ENCODE results near the gene TNRC6C. TPM values are rescaled to one million over a fixed set of nuclear protein-coding genes. Genes with fewer than 3 reads are reported as not detected.

The TNRC6C gene
- total RNA-seq, 4 donors from 2014 or later: 5.3 to 15.4 (median 6.8) TPM

DNA sequence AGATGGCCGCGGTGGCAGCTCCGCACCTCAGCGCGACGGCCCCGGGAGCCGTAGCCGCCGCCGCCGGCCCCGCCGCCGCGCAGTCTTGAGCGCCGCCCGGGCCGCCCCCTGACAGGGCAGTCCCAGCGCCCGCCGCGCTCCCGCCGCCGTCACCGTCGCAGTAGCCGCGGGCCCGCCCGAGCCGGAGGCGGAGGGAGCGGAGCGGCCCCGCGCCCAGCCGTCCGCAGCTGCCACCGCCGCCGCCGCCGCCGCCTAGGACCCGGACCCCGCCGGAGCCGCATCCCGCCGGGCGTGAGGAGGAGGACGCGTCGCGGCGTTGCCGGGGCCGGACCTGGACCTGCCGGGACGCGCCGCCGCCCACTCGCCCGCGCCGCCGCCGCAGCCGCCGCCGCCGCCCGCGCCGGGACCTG lies 218 bp downstream of the TNRC6C start:
- intact Hi-C loops (cut with DNase I; ENCODE audit: low total_unique reads): no loop called here
- DNase-seq (ENCODE audit: low spot score in 2 of 2): no peak
- WGBS, 2 donors: 0% methylated on average over 11 of the region's 79 CpGs; no CpG with 5 or more reads in 1 of the 2 donors

GRCh38 chr17:77959126-77959925 lies 823 bp downstream of the TNRC6C start:
- DNase-seq (ENCODE audit: low spot score in 2 of 2): peak in 1 of 2 donors; percentile 86
- intact Hi-C loops (cut with DNase I; ENCODE audit: low total_unique reads): no loop called here
- peak overlapping the region; percentile 46 for H3K4me3 ChIP-seq (ENCODE audit: low read depth, poor library complexity, severe bottlenecking)
- TF ChIP-seq CTCF (IDR thresholded peaks at IDR 0.05) (no peak), POLR2A (IDR thresholded peaks at IDR 0.05) (no peak)
- 1 to 2% methylated on average over 58 to 76 of the region's 92 CpGs for WGBS, 2 donors

More for the DNA sequence above, 218 bp downstream of the TNRC6C start:
- no peak for TF ChIP-seq CTCF (IDR thresholded peaks at IDR 0.05)
- TF ChIP-seq POLR2A (IDR thresholded peaks at IDR 0.05): no peak
- no peak overlapping the region for H3K4me3 ChIP-seq (ENCODE audit: low read depth, poor library complexity, severe bottlenecking)

DNA sequence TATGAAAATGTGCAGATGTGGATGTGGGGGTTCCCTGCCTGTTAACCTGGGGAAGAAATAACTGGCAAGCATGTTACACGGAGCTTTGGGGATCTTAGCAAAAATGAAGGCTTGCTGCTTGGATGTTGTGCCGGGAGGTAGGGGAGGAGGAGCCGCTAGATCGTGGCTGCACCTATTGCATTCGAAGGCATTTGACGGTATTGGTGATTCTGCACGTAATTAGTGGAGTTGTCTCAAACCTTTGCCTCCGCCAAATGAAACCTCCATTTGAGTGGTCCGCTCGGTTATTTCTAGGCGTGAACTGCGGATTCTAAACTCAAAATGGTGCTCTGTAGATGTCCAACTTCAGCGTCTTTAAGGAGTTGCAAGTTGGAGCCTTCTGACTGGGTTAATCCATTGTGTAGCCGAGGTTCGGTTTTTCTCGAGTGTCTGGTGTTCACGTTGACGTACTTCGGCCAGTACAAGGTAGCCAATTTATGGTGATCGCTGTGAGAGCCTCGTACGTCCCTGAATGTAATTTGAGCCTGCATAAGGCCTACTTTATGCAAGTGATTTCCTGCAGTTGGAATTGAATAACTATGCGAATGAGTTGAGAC lies 1.5 kb downstream of the TNRC6C start:
- no peak for DNase-seq (ENCODE audit: low spot score in 2 of 2)
- WGBS, 2 donors: 25 to 54% methylated on average over 23 of the region's 23 CpGs
- H3K4me3 ChIP-seq (ENCODE audit: low read depth, poor library complexity, severe bottlenecking): peak overlapping the region; percentile 46
- no peak for TF ChIP-seq CTCF (IDR thresholded peaks at IDR 0.05)
- no peak for TF ChIP-seq POLR2A (IDR thresholded peaks at IDR 0.05)
- intact Hi-C loops (cut with DNase I; ENCODE audit: low total_unique reads): no loop called here

DNA sequence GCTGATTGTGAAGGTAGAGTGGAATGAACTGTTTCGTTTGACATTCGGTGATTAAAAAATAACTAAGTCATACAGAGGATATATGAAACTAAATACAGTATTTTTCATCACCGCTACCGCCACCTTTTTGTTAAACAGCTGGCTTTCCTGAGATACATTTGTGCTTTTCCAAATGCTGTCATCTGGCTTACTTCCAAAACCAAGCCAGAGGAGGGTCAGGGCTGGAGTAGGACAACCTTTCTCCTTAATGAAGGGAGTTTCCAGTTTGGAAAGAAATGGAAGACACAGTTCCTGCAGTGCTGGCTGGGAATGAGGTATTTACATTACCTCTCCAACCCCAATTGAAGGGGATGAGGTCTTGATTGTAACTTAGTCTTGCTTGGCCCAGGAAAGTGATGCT lies 3.2 kb downstream of the TNRC6C start:
- no peak for DNase-seq (ENCODE audit: low spot score in 2 of 2)
- WGBS, 2 donors: 91 to 93% methylated on average over 4 of the region's 4 CpGs
- intact Hi-C loops (cut with DNase I; ENCODE audit: low total_unique reads): no loop called here
- TF ChIP-seq POLR2A (IDR thresholded peaks at IDR 0.05) (no peak), CTCF (IDR thresholded peaks at IDR 0.05) (no peak)
- no peak overlapping the region for H3K4me3 ChIP-seq (ENCODE audit: low read depth, poor library complexity, severe bottlenecking)

- WGBS, 2 donors: 84 to 86% methylated on average over 6 of the region's 6 CpGs
- H3K4me3 ChIP-seq (ENCODE audit: low read depth, poor library complexity, severe bottlenecking): no peak overlapping the region
- no peak for DNase-seq (ENCODE audit: low spot score in 2 of 2)
- intact Hi-C loops (cut with DNase I; ENCODE audit: low total_unique reads): no loop called here
- TF ChIP-seq POLR2A (IDR thresholded peaks at IDR 0.05) (no peak), CTCF (IDR thresholded peaks at IDR 0.05) (no peak)
Observed at GRCh38 chr17:77962348-77962747, 3.8 kb downstream of the TNRC6C start.

Measured in lower leg skin (tissue), 4 donors.